Stomach (tissue), 9 donors: ENCODE measurements around the gene PKD1. TPM values are rescaled to one million over a fixed set of nuclear protein-coding genes. Genes with fewer than 3 reads are reported as not detected.

Source experiments
- DNase-seq, 2 donors: peaks; one replicate each; pipeline versions ENCODE4 v3.0.0 to v3.0.0-alpha.2; 2013 to 2019
- H3K27ac ChIP-seq, 5 donors: fragments of 200-600 bp in 4 of 5; sonication (generic) in 4 of 5; one replicate each; pipeline ENCODE4 v1.5.1; 2013 to 2019; ENCODE audit warnings: mild to moderate bottlenecking in 1 of 5, moderate library complexity in 1 of 5
- H3K27me3 ChIP-seq, 3 donors: fragments of 200-600 bp; sonication (generic); one replicate each; pipeline ENCODE4 v1.5.1; 2017 to 2019; ENCODE audit warnings: mixed run types in 1 of 3
- H3K36me3 ChIP-seq, 4 donors: fragments of 200-600 bp; sonication (generic); 1 replicate in 3 of 4; 2 replicates in 1 of 4; pipeline ENCODE4 v1.5.1; 2016 to 2019
- H3K4me1 ChIP-seq, 4 donors: fragments of 200-600 bp; sonication (generic); one replicate each; pipeline ENCODE4 v1.5.1; 2016 to 2019
- H3K4me3 ChIP-seq, 4 donors: fragments of 200-600 bp; sonication (generic) in 3 of 4; one replicate each; pipeline ENCODE4 v1.5.1; 2016 to 2019; ENCODE audit warnings: mild to moderate bottlenecking in 1 of 4
- H3K9me3 ChIP-seq, 4 donors: fragments of 200-600 bp; sonication (generic); one replicate each; pipeline ENCODE4 v1.5.1; 2016 to 2019
- CTCF ChIP-seq, 7 experiments: fragments of 450-650 bp in 4 of 7; fragments of 200-600 bp in 3 of 7; sonication (generic) in 3 of 7; IDR thresholded peaks; one replicate each; pipeline ENCODE4 v1.5.1; 2016 to 2019; ENCODE audit warnings: antibody characterized with exemption in 7 of 7, control low read depth in 2 of 7, mild to moderate bottlenecking in 1 of 7
- EP300 ChIP-seq: sonication (generic); formaldehyde crosslinking; IDR thresholded peaks from one replicate; pipeline ENCODE4 v1.6.1; 2017; ENCODE audit warnings: antibody characterized with exemption
- POLR2A ChIP-seq, 4 donors: fragments of 450-650 bp; IDR thresholded peaks; one replicate each; pipeline ENCODE4 v1.6.1; 2016; ENCODE audit warnings: antibody characterized with exemption in 4 of 4, control low read depth in 2 of 4, mild to moderate bottlenecking in 1 of 4, moderate library complexity in 1 of 4
- POLR2AphosphoS5 ChIP-seq, 3 donors: sonication (generic); formaldehyde crosslinking; IDR thresholded peaks; one replicate each; pipeline ENCODE4 v1.6.1; 2016; ENCODE audit warnings: antibody characterized with exemption in 3 of 3
- WGBS, 5 donors: extraction: QIAGEN DNeasy Blood & Tissue Kit in 3 of 5; methylation state at CpG; one replicate each; pipeline versions ENCODE4 v1.1.5 to v1.1.7; 2013 to 2018; 5-methylcytosine and 5-hydroxymethylcytosine counted together
- intact Hi-C: fragments of 100-400 bp; cut with DNase I; formaldehyde crosslinking; loops from one replicate; pipeline ENCODE4 v1.15.1; 2023; ENCODE audit warnings: low total_unique reads
- polyA plus RNA-seq, 3 donors: library from polyadenylated mRNA; stranded (reverse); fragments of 200-250 nt; gene quantifications; one replicate each; pipeline ENCODE4 v1.2.3, GENCODE V29; 2013
- total RNA-seq, 5 donors: library from RNA; depleted of rRNA; stranded (reverse); fragments of >200 nt; gene quantifications; one replicate each; pipeline versions ENCODE4 v1.1.0 to v1.2.3, GENCODE V29; 2014 to 2016
- donor health status: healthy with polysubstance abuse.
- donor health status: Bipolar disorder and iron deficiency.
- donor health status: healthy.

The PKD1 gene
- total and polyA plus RNA-seq, 8 donors, result 10.4 to 776 (median 90.7) TPM

GRCh38 chr16:2155091-2155950 is 19.6 kb upstream of the PKD1 start, which contains the start of gene TRAF7:
TRAF7 (plus strand) TSS chr16:2155782; CDS start chr16:2163921, 8,139 bp downstream.
- Histone ChIP-seq H3K4me1 (peaks cover 81 to 92% (median 90%) of the 10 kb centered on the region in 4 donors), H3K36me3 (peaks cover 8 to 13% (median 12%) of the 10 kb centered on the region in 4 donors), H3K4me3 (peak within 1 kb of the TSS; percentile 66 to 90 (median 84)), H3K27me3 (no peaks in the 10 kb centered on the region), H3K9me3 (no peaks in the 10 kb centered on the region), H3K27ac (peak within 1 kb of the TSS; percentile 88 to 97 (median 89))
- 0 to 1% (median 0%) methylated on average over 31 to 84 of the region's 94 CpGs for WGBS, 5 donors
- no peak for TF ChIP-seq CTCF (IDR thresholded peaks at IDR 0.05)
- TF ChIP-seq POLR2AphosphoS5 (IDR thresholded peaks at IDR 0.05), result peak; percentile 100
- no peak for TF ChIP-seq EP300
- TF ChIP-seq POLR2A (IDR thresholded peaks at IDR 0.05), result peak in 2 of 4 donors; percentile 98 to 99
- intact Hi-C loops, result no loop called here
- DNase-seq, result peak; percentile 98 to 100

- DNase-seq, result no peak
- Histone ChIP-seq H3K4me3 (peak overlapping the region; percentile 65 to 90 (median 84)), H3K27ac (peak overlapping the region; percentile 81 to 97 (median 84)), H3K4me1 (peaks cover 77 to 92% (median 90%) of the 10 kb centered on the region in 4 donors), H3K36me3 (peaks cover 8 to 13% (median 12%) of the 10 kb centered on the region in 4 donors), H3K9me3 (no peaks in the 10 kb centered on the region), H3K27me3 (no peaks in the 10 kb centered on the region)
- intact Hi-C loops, result loop anchor here (5.0 kb wide), 1 partner anchor 132 kb away; no protein-coding TSS in a partner anchor
- no peak for TF ChIP-seq EP300
- no peak for TF ChIP-seq POLR2AphosphoS5 (IDR thresholded peaks at IDR 0.05)
- no peak for TF ChIP-seq POLR2A (IDR thresholded peaks at IDR 0.05)
- no peak for TF ChIP-seq CTCF (IDR thresholded peaks at IDR 0.05)
- 2 to 3% (median 2%) methylated on average over 23 of the region's 23 CpGs for WGBS, 5 donors
Observed at GRCh38 chr16:2154533-2155090, 18.9 kb upstream of the PKD1 start.

- Histone ChIP-seq H3K9me3 (no peaks in the 10 kb centered on the region), H3K4me1 (peaks cover 75 to 91% (median 89%) of the 10 kb centered on the region in 4 donors), H3K27me3 (peaks cover 0 to 4% (median 0%) of the 10 kb centered on the region in 3 donors), H3K27ac (peak overlapping the region; percentile 60 to 97 (median 83)), H3K36me3 (peaks cover 8 to 13% (median 12%) of the 10 kb centered on the region in 4 donors), H3K4me3 (peak overlapping the region; percentile 65 to 90 (median 84))
- WGBS, 5 donors, result 15 to 23% (median 20%) methylated on average over 22 to 25 of the region's 25 CpGs
- intact Hi-C loops, result loop anchor here (5.0 kb wide), 1 partner anchor 131 kb away; no protein-coding TSS in a partner anchor
- peak in 1 of 3 donors; percentile 1 for TF ChIP-seq POLR2AphosphoS5 (IDR thresholded peaks at IDR 0.05)
- TF ChIP-seq POLR2A (IDR thresholded peaks at IDR 0.05), result no peak
- no peak for TF ChIP-seq CTCF (IDR thresholded peaks at IDR 0.05)
- DNase-seq, result peak; percentile 48 to 63
Observed at GRCh38 chr16:2152695-2153506, 17.2 kb upstream of the PKD1 start.
